ENCODE measurements around the gene SCUBE1. TPM values are rescaled to one million over a fixed set of nuclear protein-coding genes. Genes with fewer than 3 reads are reported as not detected.

Gene SCUBE1
- polyA plus RNA-seq (2012; rRNA removed) = 0.06 and 0.56 TPM in 2 replicates
- polyA plus RNA-seq (2012; cell fraction: cytosol; rRNA removed) = 0.15 and 0.22 TPM in 2 replicates
- polyA plus RNA-seq (2012; cell fraction: nucleus; rRNA removed) = 0.24 and 0.47 TPM in 2 replicates

- CTCF ChIA-PET = interaction anchor here (5.6 kb wide), 1 partner anchor 69 kb away, joined by 207 read pairs; no protein-coding TSS in a partner anchor
- H3K9me2 ChIP-seq = no peaks in the 10 kb centered on the region
- H3K4me3 ChIP-seq (ENCODE audit: low read depth in 2 of 2, low read length in 1 of 2) = peak within 1 kb of the TSS in 1 of 2 experiments; percentile 38; a peak in 2 of 4 replicates
- no peak within 1 kb of the TSS for H3K4me2 ChIP-seq
- H3K79me2 ChIP-seq (ENCODE audit: insufficient read depth) = no peaks in the 10 kb centered on the region
- H3K27me3 ChIP-seq (ENCODE audit: insufficient read depth) = no peaks in the 10 kb centered on the region
- no peak within 1 kb of the TSS for H3K9ac ChIP-seq
- H3K27ac ChIP-seq (ENCODE audit: low read depth in 2 of 2, low read length in 1 of 2) = no peak within 1 kb of the TSS; a peak in 1 of 4 replicates
- H3K36me3 ChIP-seq (replicated peaks in 1 of 2; ENCODE audit: control insufficient read depth in 1 of 2, insufficient read depth in 2 of 2, low read length in 1 of 2) = no peaks in the 10 kb centered on the region
- H4K20me1 ChIP-seq (ENCODE audit: insufficient read depth) = no peaks in the 10 kb centered on the region
- H3F3A ChIP-seq (replicated peaks; ENCODE audit: insufficient read depth) = no peaks in the 10 kb centered on the region
- no peaks in the 10 kb centered on the region for H3K9me3 ChIP-seq
- H2AFZ ChIP-seq (ENCODE audit: low read depth) = no peak within 1 kb of the TSS
- H3K4me1 ChIP-seq (ENCODE audit: control insufficient read depth in 1 of 2, insufficient read depth in 2 of 2, low read depth in 1 of 2, low read length in 1 of 2) = peaks cover 0 to 6% of the 10 kb centered on the region in 2 experiments; a peak in 1 of 4 replicates
- DNase-seq = peak; percentile 95
- no CpG with 5 or more reads among the region's 56 CpGs for WGBS (ENCODE audit: low lambda C conversion rate)
- POLR2A ChIA-PET = no interaction called here
- TF ChIP-seq, protein P1, sequence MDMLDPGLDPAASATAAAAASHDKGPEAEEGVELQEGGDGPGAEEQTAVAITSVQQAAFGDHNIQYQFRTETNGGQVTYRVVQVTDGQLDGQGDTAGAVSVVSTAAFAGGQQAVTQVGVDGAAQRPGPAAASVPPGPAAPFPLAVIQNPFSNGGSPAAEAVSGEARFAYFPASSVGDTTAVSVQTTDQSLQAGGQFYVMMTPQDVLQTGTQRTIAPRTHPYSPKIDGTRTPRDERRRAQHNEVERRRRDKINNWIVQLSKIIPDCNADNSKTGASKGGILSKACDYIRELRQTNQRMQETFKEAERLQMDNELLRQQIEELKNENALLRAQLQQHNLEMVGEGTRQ (IDR thresholded peaks at IDR 0.05; ENCODE audit: borderline replicate concordance, low read depth, low read length) = no peak
- TF ChIP-seq PBX3 (IDR thresholded peaks at IDR 0.05) (no peak), SMC3 (IDR thresholded peaks at IDR 0.05; ENCODE audit: low read depth, low read length) (no peak), MEF2A (IDR thresholded peaks at IDR 0.05; ENCODE audit: borderline replicate concordance, low read depth) (no peak), FOXM1 (IDR thresholded peaks at IDR 0.05; ENCODE audit: low read depth) (no peak), TEAD4 (IDR thresholded peaks at IDR 0.05; ENCODE audit: borderline replicate concordance, insufficient read depth) (no peak), ELF1 (IDR thresholded peaks at IDR 0.05) (no peak)
Observed at GRCh38 chr22:43343262-43343669, at the start of gene SCUBE1. TSS of gene SCUBE1 (minus strand) at chr22:43343372. CDS start at chr22:43343261, 111 bp downstream.

- Histone ChIP-seq H3K79me2 (ENCODE audit: insufficient read depth) (no peaks in the 10 kb centered on the region), H2AFZ (ENCODE audit: low read depth) (no peak overlapping the region), H3K9me2 (no peaks in the 10 kb centered on the region), H3K4me2 (no peak overlapping the region), H4K20me1 (ENCODE audit: insufficient read depth) (no peaks in the 10 kb centered on the region), H3K27ac (ENCODE audit: low read depth in 2 of 2, low read length in 1 of 2) (no peak overlapping the region), H3K27me3 (ENCODE audit: insufficient read depth) (no peaks in the 10 kb centered on the region), H3K9me3 (no peaks in the 10 kb centered on the region), H3K4me3 (ENCODE audit: low read depth in 2 of 2, low read length in 1 of 2) (no peak overlapping the region), H3K9ac (no peak overlapping the region), H3K4me1 (ENCODE audit: control insufficient read depth in 1 of 2, insufficient read depth in 2 of 2, low read depth in 1 of 2, low read length in 1 of 2) (no peaks in the 10 kb centered on the region), H3K36me3 (replicated peaks in 1 of 2; ENCODE audit: control insufficient read depth in 1 of 2, insufficient read depth in 2 of 2, low read length in 1 of 2) (no peaks in the 10 kb centered on the region), H3F3A (replicated peaks; ENCODE audit: insufficient read depth) (no peaks in the 10 kb centered on the region)
- DNase-seq = no peak
- no peak for TF ChIP-seq PBX3 (IDR thresholded peaks at IDR 0.05)
- 76% methylated on average over 6 of the region's 9 CpGs for WGBS (ENCODE audit: low lambda C conversion rate)
- CTCF ChIA-PET = interaction anchor here (0.7 to 1.1 kb wide), 2 partner anchors 46 to 405 kb away, joined by 3 read pairs; no protein-coding TSS in a partner anchor
- POLR2A ChIA-PET = no interaction called here
Observed at GRCh38 chr22:43392385-43392989, 49.3 kb upstream of the SCUBE1 start.

Measured in SK-N-SH (cell line).